ENCODE measurements around the gene BMI1.
A peak's percentile ranks its signal among the peaks of the same experiment; 100 is the strongest.
"Not testable (repeated sequence)": the region's sequence is repeated elsewhere in the genome, so short reads cannot be mapped to it uniquely, and the experiment has no call there.

Gene BMI1

GRCh38 chr10:22338931-22339330 lies 18.0 kb downstream of the BMI1 start:
- no peak for DNase-seq (ENCODE audit: low read depth in 2 of 2)

GRCh38 chr10:22339761-22340328 lies 18.9 kb downstream of the BMI1 start:
- DNase-seq (ENCODE audit: low read depth in 2 of 2) = no peak

- peak in 1 of 2 donors; percentile 54 for DNase-seq (ENCODE audit: low read depth in 2 of 2)
Measured at GRCh38 chr10:22340329-22341189, 19.7 kb downstream of the BMI1 start.

GRCh38 chr10:22341190-22341925 lies 20.5 kb downstream of the BMI1 start:
- DNase-seq (ENCODE audit: low read depth in 2 of 2) = no peak

GRCh38 chr10:22341926-22342196 lies 21.0 kb downstream of the BMI1 start:
- no peak for DNase-seq (ENCODE audit: low read depth in 2 of 2)

GRCh38 chr10:22342421-22342820 lies 21.5 kb downstream of the BMI1 start:
- no peak for DNase-seq (ENCODE audit: low read depth in 2 of 2)

- no peak for DNase-seq (ENCODE audit: low read depth in 2 of 2)
Measured at GRCh38 chr10:22343731-22344130, 22.8 kb downstream of the BMI1 start.

- no peak for DNase-seq (ENCODE audit: low read depth in 2 of 2)
Measured at GRCh38 chr10:22344249-22344648, 23.4 kb downstream of the BMI1 start.

GRCh38 chr10:22344781-22345300 lies 23.9 kb downstream of the BMI1 start:
- no peak for DNase-seq (ENCODE audit: low read depth in 2 of 2)

- no peak for DNase-seq (ENCODE audit: low read depth in 2 of 2)
Measured at GRCh38 chr10:22345301-22346095, 24.6 kb downstream of the BMI1 start, which contains the start of gene SPAG6. Gene SPAG6 (plus strand): TSS chr10:22345496. CDS start chr10:22345612, 116 bp downstream.

GRCh38 chr10:22346096-22346661 lies 25.3 kb downstream of the BMI1 start:
- DNase-seq (ENCODE audit: low read depth in 2 of 2) = no peak

GRCh38 chr10:22349755-22350154 lies 28.9 kb downstream of the BMI1 start:
- DNase-seq (ENCODE audit: low read depth in 2 of 2) = no peak

GRCh38 chr10:22351131-22351703 lies 30.3 kb downstream of the BMI1 start:
- no peak for DNase-seq (ENCODE audit: low read depth in 2 of 2)

- no peak for DNase-seq (ENCODE audit: low read depth in 2 of 2)
Measured at GRCh38 chr10:22356324-22356873, 35.5 kb downstream of the BMI1 start.

GRCh38 chr10:22357770-22358169 lies 36.9 kb downstream of the BMI1 start:
- DNase-seq (ENCODE audit: low read depth in 2 of 2) = not testable (repeated sequence)

- no peak for DNase-seq (ENCODE audit: low read depth in 2 of 2)
Measured at GRCh38 chr10:22363305-22363704, 42.4 kb downstream of the BMI1 start.

- DNase-seq (ENCODE audit: low read depth in 2 of 2) = no peak
Measured at GRCh38 chr10:22364407-22365140, 43.7 kb downstream of the BMI1 start.

- no peak for DNase-seq (ENCODE audit: low read depth in 2 of 2)
Measured at GRCh38 chr10:22365233-22365632, 44.3 kb downstream of the BMI1 start.

GRCh38 chr10:22365644-22366434 lies 44.9 kb downstream of the BMI1 start:
- no peak for DNase-seq (ENCODE audit: low read depth in 2 of 2)
